HepG2 (cell line): ENCODE measurements around the gene TCOF1. TPM values are rescaled to one million over a fixed set of nuclear protein-coding genes. Genes with fewer than 3 reads are reported as not detected.

Source experiments
- ATAC-seq: fragments of 200-7000 bp; cut with Tn5 transposase; 3 replicates; pipeline ENCODE4 v1.9.1; 2020; ENCODE audit warnings: mild to moderate bottlenecking, moderate library complexity
- BruUV-seq: library from RNA; stranded (reverse); fragments of 400-500 nt; replicated peaks from 2 replicates; lab custom pipeline; 2021; lab: Mats Ljungman, UMichigan
- CTCF ChIA-PET: fragments of 300-600 bp; formaldehyde crosslinking; extraction: SDS; loops from one replicate; lab custom pipeline; 2021; ENCODE audit warnings: low total read pairs, inconsistent platforms, low intra/inter-chr PET ratio; lab: Yijun Ruan, JAX
- POLR2A ChIA-PET: fragments of 350-600 bp; sonication (Branson Sonifier 250); formaldehyde crosslinking; loops from one replicate; lab custom pipeline; 2020; ENCODE audit warnings: antibody characterized with exemption, inconsistent platforms; lab: Yijun Ruan, JAX
- DNase-seq: peaks from one replicate; pipeline ENCODE4 v3.0.0-alpha.2; 2015; ENCODE audit warnings: low spot score
- FAIRE-seq: peaks from 3 replicates; lab custom pipeline; 2011; peaks lifted over from hg19 to GRCh38; lab: Jason Lieb, UNC
- H2AFZ ChIP-seq: one replicate; pipeline ENCODE4 v1.6.1; 2011; ENCODE audit warnings: low read length, inconsistent platforms
- H3K27ac ChIP-seq: fragments of 300-600 bp; 3 replicates; pipeline ENCODE4 v1.8.0; 2011; ENCODE audit warnings: mixed run types, mild to moderate bottlenecking, mixed read lengths, low read length, inconsistent platforms; ENCODE audit not compliant: insufficient read depth; ENCODE audit errors: extremely low read length
- H3K27me3 ChIP-seq, 2 experiments: fragments of 200-600 bp in 1 of 2; 2 replicates in 1 of 2; 3 replicates in 1 of 2; pipeline versions ENCODE4 v1.6.0 to v1.8.0; 2011; ENCODE audit warnings: low read length in 2 of 2, mild to moderate bottlenecking in 2 of 2, moderate library complexity in 2 of 2, inconsistent platforms in 1 of 2; ENCODE audit not compliant: insufficient read depth in 2 of 2, control insufficient read depth in 1 of 2
- H3K36me3 ChIP-seq, 2 experiments: fragments of 200-600 bp in 1 of 2; replicated peaks in 1 of 2; 2 replicates in 1 of 2; 3 replicates in 1 of 2; pipeline versions ENCODE4 v1.5.1 to v1.8.0; 2011; ENCODE audit warnings: low read length in 2 of 2, inconsistent platforms in 1 of 2; ENCODE audit not compliant: insufficient read depth in 2 of 2, control insufficient read depth in 1 of 2
- H3K4me1 ChIP-seq: 2 replicates; pipeline ENCODE4 v1.5.1; 2012; ENCODE audit warnings: low read length, inconsistent platforms; ENCODE audit not compliant: insufficient read depth
- H3K4me2 ChIP-seq: 2 replicates; pipeline ENCODE4 v1.6.0; 2011; ENCODE audit warnings: low read depth, low read length, inconsistent platforms
- H3K4me3 ChIP-seq, 3 experiments: fragments of 200-600 bp in 1 of 3; sonication (generic), shearing (Covaris generic) in 1 of 3; replicated peaks in 1 of 3; 2 replicates each; pipeline ENCODE4 v1.5.1; 2011 to 2016; ENCODE audit warnings: low read length in 3 of 3, inconsistent platforms in 2 of 3, low read depth in 2 of 3, mild to moderate bottlenecking in 2 of 3, control low read depth in 1 of 3, mixed read lengths in 1 of 3; ENCODE audit not compliant: insufficient read depth in 1 of 3
- H3K79me2 ChIP-seq: one replicate; pipeline ENCODE4 v1.6.1; 2011; ENCODE audit warnings: low read length, inconsistent platforms; ENCODE audit not compliant: insufficient read depth
- H3K9ac ChIP-seq: 2 replicates; pipeline ENCODE4 v1.6.0; 2011; ENCODE audit warnings: mild to moderate bottlenecking, low read depth, low read length, inconsistent platforms; ENCODE audit not compliant: insufficient read depth
- H3K9me3 ChIP-seq: 2 replicates; pipeline ENCODE4 v1.5.1; 2012; ENCODE audit warnings: mild to moderate bottlenecking, low read length
- H4K20me1 ChIP-seq: 2 replicates; pipeline ENCODE4 v1.6.0; 2011; ENCODE audit warnings: inconsistent platforms, mild to moderate bottlenecking, low read length, moderate library complexity; ENCODE audit not compliant: insufficient read depth
- ATM ChIP-seq: fragments of 450-650 bp; IDR thresholded peaks from 2 replicates; pipeline ENCODE4 v1.7.1; 2017; ENCODE audit warnings: mild to moderate bottlenecking, borderline replicate concordance
- BRCA1 ChIP-seq: sonication (generic); formaldehyde crosslinking; IDR thresholded peaks from 2 replicates; pipeline ENCODE4 v1.4.0; 2020; ENCODE audit warnings: missing genetic modification reagents
- HIVEP1 ChIP-seq: sonication (generic); formaldehyde crosslinking; IDR thresholded peaks from 2 replicates; pipeline ENCODE4 v1.4.0; 2020; ENCODE audit warnings: mild to moderate bottlenecking, missing genetic modification reagents
- HNRNPK ChIP-seq: fragments of 200-400 bp; formaldehyde crosslinking; IDR thresholded peaks from 2 replicates; pipeline ENCODE4 v1.6.1; 2018; ENCODE audit warnings: low read length, low read depth, moderate library complexity, mild to moderate bottlenecking; ENCODE audit not compliant: poor library complexity, severe bottlenecking
- HOXA7 ChIP-seq: sonication (generic); formaldehyde crosslinking; IDR thresholded peaks from 2 replicates; pipeline ENCODE4 v1.8.1; 2022; ENCODE audit warnings: mild to moderate bottlenecking, missing genetic modification reagents, moderate library complexity
- MYC ChIP-seq: sonication (generic); formaldehyde crosslinking; IDR thresholded peaks from 2 replicates; pipeline ENCODE4 v1.9.0; 2021; ENCODE audit warnings: missing genetic modification reagents, borderline replicate concordance
- MZF1 ChIP-seq: sonication (generic); formaldehyde crosslinking; IDR thresholded peaks from 2 replicates; pipeline ENCODE4 v1.8.1; 2023; ENCODE audit warnings: mild to moderate bottlenecking, missing genetic modification reagents, borderline replicate concordance
- NCOA2 ChIP-seq: sonication (generic); formaldehyde crosslinking; IDR thresholded peaks from 2 replicates; pipeline ENCODE4 v1.8.0; 2022; ENCODE audit warnings: inconsistent platforms
- POGZ ChIP-seq: sonication (generic); formaldehyde crosslinking; IDR thresholded peaks from 2 replicates; pipeline ENCODE4 v1.4.0; 2020; ENCODE audit warnings: mild to moderate bottlenecking, missing genetic modification reagents
- ZBTB42 ChIP-seq: sonication (generic); formaldehyde crosslinking; IDR thresholded peaks from 2 replicates; pipeline ENCODE4 v1.5.0; 2020; ENCODE audit warnings: mild to moderate bottlenecking, missing genetic modification reagents
- ZNF3 ChIP-seq: IDR thresholded peaks from 2 replicates; pipeline ENCODE4 v1.7.0; 2017; ENCODE audit warnings: inconsistent platforms
- ZNF496 ChIP-seq: sonication (generic); formaldehyde crosslinking; IDR thresholded peaks from 2 replicates; pipeline ENCODE4 v1.8.1; 2023; ENCODE audit warnings: mild to moderate bottlenecking, moderate library complexity, missing genetic modification reagents; ENCODE audit not compliant: insufficient replicate concordance
- ZNF83 ChIP-seq: sonication (generic); formaldehyde crosslinking; IDR thresholded peaks from 2 replicates; pipeline ENCODE4 v1.4.0; 2020; ENCODE audit warnings: missing genetic modification reagents, mild to moderate bottlenecking, borderline replicate concordance
- WGBS: methylation state at CpG from one replicate; pipeline ENCODE4 v1.1.6; 2017; ENCODE audit warnings: low lambda C conversion rate; 5-methylcytosine and 5-hydroxymethylcytosine counted together
- in situ Hi-C: cut with HindIII; loops from 2 replicates; pipeline ENCODE4 v1.10.0; 2017; ENCODE audit warnings: low pct_unique_long_range_greater_than_20kb; ENCODE audit not compliant: extremely low pct_ligation_motif_present
- intact Hi-C: fragments of 100-400 bp; cut with micrococcal nuclease; formaldehyde crosslinking; loops from one replicate; pipeline ENCODE4 v1.10.0; 2022; ENCODE audit not compliant: unreplicated experiment
- polyA plus RNA-seq, 8 experiments: library from polyadenylated mRNA; depleted of rRNA in 3 of 8; stranded (reverse) in 7 of 8; unstranded in 1 of 8; fragments of >200 nt; fragmentation: Illumina TruSeq in 4 of 8; extraction: Trizol in 4 of 8; gene quantifications; 2 replicates each; pipeline versions ENCODE4 v1.2.1 to v1.2.3, GENCODE V29; 2011 to 2016; ENCODE audit warnings: low read depth in 4 of 8, missing spikeins in 1 of 8, mixed read lengths in 1 of 8; ENCODE audit not compliant: insufficient read depth in 1 of 8
- total RNA-seq, 5 experiments: library from RNA; depleted of rRNA; stranded (reverse); fragments of >200 nt; fragmentation: Illumina TruSeq; extraction: Trizol; gene quantifications; 2 replicates each; pipeline ENCODE4 v1.2.3, GENCODE V29; 2016; ENCODE audit warnings: low read depth in 1 of 5
- TF ChIP-seq, protein P1 (sequence below): sonication (generic); formaldehyde crosslinking; IDR thresholded peaks from 2 replicates; pipeline ENCODE4 v1.4.0; 2020; ENCODE audit warnings: missing genetic modification reagents

Gene TCOF1
- total and polyA plus RNA-seq, 2 of the 13 experiments (the other 11 are each of a cell fraction or from before 2014, with no cell fraction given): 10.1 to 41.6 TPM

DNA sequence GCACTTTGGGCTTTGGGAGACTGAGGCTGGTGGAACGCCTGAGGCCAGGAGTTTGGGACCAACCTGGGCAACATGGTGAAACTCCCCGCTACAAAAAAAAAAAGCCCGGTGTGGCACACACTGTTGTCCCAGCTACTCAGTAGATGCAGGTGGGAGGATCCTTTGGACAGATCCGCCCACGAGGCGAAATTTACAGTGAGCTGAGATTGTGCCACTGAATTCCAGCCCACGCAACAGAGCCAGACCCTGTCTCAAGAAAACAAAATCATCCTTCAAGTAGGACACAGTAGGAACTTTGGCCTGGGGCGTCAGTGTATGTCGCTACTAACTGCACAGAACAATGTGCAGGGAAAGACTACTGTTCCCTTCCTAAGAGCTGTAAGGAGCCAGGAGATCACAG lies 87.3 kb downstream of the TCOF1 start:
- TF ChIP-seq ZNF83 (CRISPR knock-in tag): no peak
- TF ChIP-seq, protein P1, sequence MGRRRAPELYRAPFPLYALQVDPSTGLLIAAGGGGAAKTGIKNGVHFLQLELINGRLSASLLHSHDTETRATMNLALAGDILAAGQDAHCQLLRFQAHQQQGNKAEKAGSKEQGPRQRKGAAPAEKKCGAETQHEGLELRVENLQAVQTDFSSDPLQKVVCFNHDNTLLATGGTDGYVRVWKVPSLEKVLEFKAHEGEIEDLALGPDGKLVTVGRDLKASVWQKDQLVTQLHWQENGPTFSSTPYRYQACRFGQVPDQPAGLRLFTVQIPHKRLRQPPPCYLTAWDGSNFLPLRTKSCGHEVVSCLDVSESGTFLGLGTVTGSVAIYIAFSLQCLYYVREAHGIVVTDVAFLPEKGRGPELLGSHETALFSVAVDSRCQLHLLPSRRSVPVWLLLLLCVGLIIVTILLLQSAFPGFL (CRISPR knock-in tag): no peak
- TF ChIP-seq MZF1: no peak
- no peak for TF ChIP-seq NCOA2 (CRISPR knock-in tag)
- TF ChIP-seq HIVEP1: no peak
- no peak for TF ChIP-seq ZBTB42 (CRISPR knock-in tag)
- no peak for TF ChIP-seq HNRNPK
- TF ChIP-seq MYC (CRISPR knock-in tag): no peak
- no peak for TF ChIP-seq BRCA1
- TF ChIP-seq ATM: no peak
- no peak for TF ChIP-seq HOXA7
- TF ChIP-seq ZNF3 (CRISPR knock-in tag): no peak
- no peak for TF ChIP-seq POGZ (CRISPR knock-in tag)
- no peak for TF ChIP-seq ZNF496 (CRISPR knock-in tag)
- Histone ChIP-seq H3K27me3 (no peaks in the 10 kb centered on the region; a peak in 1 of 5 replicates), H3K36me3 (peaks cover 19 to 45% of the 10 kb centered on the region in 2 experiments), H3K27ac (no peak overlapping the region), H3K4me3 (no peak overlapping the region), H3K9ac (no peak overlapping the region), H3K79me2 (peaks cover 35% of the 10 kb centered on the region), H3K9me3 (no peaks in the 10 kb centered on the region), H3K4me1 (peaks cover 28% of the 10 kb centered on the region), H3K4me2 (no peak overlapping the region), H2AFZ (no peak overlapping the region), H4K20me1 (peaks cover 56% of the 10 kb centered on the region)
- intact Hi-C loops: no loop called here
- ChIA-PET POLR2A (interaction anchor here (0.9 to 1.2 kb wide), 2 partner anchors 16 to 20 kb away, joined by 3 to 4 read pairs; no protein-coding TSS in a partner anchor), CTCF (no interaction called here)
- WGBS: 97% methylated on average over 9 of the region's 9 CpGs
- in situ Hi-C loops: loop anchor here (10.0 kb wide), 1 partner anchor 150 kb away; no protein-coding TSS in a partner anchor
- no TSS peak for BruUV-seq
- DNase-seq (no peak), FAIRE-seq (no peak), ATAC-seq (no peak)
